ENCODE results near the gene SMURF2. TPM values are rescaled to one million over a fixed set of nuclear protein-coding genes. Genes with fewer than 3 reads are reported as not detected.
"Not testable (repeated sequence)": the region's sequence is repeated elsewhere in the genome, so short reads cannot be mapped to it uniquely, and the experiment has no call there.

Gene SMURF2
- total RNA-seq, 1 donor = 15.3 TPM

DNA sequence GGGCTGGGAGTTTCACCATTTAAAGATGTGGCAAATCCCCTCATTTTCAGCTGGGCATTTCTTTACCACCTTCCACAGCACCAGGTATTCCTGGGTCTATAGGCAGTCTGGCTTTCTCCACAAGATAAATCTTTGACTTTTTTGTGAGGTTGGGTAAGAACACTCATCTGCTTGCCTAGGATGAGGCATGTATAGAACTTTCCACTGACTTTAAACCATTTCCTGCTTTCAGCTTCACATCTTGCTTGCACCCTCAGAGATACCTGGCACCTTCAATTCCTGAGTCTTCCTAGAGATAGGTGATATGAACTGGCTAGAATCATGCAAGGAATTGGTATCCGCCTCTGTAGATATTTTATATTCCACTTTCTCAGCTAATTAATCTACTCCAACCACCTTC is 27.9 kb downstream of the SMURF2 start:
- DNase-seq (ENCODE audit: low read depth in 2 of 3, low spot score in 2 of 3) = no peak

DNA sequence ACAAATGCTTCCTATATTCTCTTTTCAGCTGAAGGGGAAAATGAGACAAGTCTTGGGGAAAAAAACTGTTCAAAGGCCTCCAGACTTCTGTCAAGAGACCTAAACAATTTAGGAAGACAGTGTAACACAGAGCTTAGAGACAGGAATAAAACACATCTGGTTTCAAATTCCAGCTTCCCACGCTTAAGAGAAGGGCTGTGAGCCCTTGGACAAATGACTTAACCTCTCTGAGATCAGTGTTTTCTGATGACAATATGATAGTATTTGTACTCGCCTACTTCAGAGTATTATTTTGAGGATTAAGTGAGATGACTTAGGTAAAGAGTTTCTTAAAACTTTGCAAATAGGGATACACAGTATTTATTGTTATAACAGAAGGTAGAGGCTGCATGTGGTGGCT is 29.5 kb downstream of the SMURF2 start:
- no peak for DNase-seq (ENCODE audit: low read depth in 2 of 3, low spot score in 2 of 3)

DNA sequence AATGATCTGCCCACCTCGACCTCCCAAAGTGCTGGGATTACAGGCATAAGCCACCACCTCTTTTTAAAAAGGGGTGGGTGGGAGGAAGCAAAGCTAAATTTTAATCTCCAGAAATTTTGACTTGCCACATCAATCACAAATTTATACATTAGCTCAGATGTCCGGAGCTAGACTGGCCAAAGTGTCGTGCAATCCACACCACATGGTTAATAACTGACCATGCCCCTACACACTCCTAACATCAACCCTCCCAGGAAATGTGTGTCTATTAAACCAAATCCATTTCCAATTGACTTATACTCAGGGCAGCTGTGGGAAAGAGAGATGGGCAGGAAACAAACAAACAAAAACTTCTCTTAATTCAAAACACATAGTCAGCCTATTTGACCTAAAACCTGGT is 29.9 kb downstream of the SMURF2 start:
- DNase-seq (ENCODE audit: low read depth in 2 of 3, low spot score in 2 of 3) = no peak

DNA sequence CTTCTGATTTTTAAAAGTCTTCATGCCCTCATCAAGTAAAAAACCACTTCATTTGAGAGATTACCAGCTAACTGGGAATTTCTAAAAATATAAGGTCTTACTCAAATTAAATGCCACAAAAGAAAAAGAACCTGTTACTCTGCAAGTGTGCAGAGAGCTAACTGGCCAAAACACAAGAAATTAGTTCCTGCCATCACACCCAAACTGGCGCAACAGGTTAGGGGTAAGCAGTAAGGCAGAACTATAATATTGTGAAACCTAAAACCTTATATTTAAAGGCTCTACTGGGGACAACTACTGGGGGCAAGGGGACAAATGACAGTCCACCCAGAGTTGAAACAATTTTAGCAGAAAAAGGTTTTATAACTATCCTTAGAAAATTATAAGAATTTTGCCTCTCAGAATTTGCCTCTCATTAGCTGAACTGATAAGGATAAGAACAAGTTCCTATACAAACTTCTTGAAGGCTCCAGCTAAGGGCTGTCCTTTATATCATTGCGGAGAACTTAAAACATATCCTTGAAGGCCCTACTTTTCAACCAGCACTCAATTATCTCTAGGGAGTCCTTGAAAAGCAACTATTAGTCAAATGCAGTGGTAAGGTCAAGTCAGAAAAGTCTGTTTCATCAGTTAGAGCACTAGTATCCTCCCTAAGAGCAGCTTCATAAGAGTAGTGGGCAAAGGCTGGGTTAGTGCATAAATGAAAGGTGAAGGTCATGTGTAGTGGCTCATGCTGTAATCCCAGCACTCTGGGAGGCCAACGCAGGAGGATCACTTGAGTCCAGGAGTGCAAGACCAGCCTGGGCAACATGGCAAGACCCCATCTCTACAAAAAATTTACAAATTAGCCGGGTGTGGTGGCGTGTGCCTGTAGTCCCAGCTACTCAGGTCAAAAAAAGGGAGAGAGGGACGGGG is 31.5 kb downstream of the SMURF2 start:
- DNase-seq (ENCODE audit: low read depth in 2 of 3, low spot score in 2 of 3) = no peak

DNA sequence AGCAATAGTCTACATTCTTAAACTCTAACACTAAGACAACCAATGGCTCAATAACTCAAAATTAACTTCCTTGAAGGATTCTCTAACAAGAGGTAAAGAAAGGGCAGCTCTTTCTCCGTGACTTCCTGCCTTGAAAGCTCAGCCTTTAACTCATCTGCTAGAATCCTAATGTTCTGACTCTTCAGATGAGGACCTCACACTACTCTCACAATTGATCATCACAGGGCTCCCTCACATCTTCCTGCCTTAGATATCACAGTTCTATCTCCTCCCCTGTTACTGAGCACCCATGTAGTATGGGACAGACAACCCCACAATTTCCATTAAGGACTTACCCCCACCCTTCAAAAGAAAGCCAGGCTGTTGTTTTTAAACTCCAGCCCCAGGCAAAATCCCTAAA is 33.5 kb downstream of the SMURF2 start:
- no peak for DNase-seq (ENCODE audit: low read depth in 2 of 3, low spot score in 2 of 3)

DNA sequence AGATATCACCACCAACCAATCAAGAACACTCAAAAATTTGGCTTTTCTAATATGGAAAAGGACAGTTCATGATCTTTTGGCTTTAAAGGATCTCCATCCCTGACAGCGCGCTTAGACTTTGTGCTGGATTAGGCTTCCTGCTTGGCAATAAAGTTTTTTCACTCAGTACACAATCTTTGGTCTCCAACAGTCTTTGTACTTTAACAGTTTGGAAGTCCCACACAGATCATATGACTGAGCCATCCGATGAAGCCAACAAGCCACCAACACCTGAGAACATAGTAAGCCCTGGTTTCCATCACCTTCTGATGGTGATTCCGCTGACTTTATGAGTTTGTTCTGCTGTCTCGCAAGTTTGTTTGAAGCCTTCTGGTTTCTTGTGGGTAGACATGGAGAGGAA is 34.3 kb downstream of the SMURF2 start:
- DNase-seq (ENCODE audit: low read depth in 2 of 3, low spot score in 2 of 3) = no peak

DNA sequence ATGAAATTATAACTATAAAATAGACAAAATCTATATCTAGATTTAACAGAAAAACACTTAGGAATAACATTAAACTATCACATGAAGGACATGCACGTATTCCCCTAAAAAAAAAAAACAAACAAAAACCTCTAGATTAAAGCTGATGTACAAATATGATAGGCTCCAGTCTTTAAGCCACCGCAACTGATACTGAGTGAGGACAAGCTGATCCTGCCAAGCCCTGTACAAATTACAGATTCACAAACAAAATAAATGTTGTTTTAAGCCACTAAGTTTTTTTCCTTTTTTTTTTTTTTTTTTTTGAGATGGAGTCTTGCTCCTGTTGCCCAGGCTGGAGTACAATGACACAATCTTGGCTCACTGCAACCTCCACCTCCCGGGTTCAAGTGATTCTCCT is 35.3 kb downstream of the SMURF2 start:
- DNase-seq (ENCODE audit: low read depth in 2 of 3, low spot score in 2 of 3) = no peak

DNA sequence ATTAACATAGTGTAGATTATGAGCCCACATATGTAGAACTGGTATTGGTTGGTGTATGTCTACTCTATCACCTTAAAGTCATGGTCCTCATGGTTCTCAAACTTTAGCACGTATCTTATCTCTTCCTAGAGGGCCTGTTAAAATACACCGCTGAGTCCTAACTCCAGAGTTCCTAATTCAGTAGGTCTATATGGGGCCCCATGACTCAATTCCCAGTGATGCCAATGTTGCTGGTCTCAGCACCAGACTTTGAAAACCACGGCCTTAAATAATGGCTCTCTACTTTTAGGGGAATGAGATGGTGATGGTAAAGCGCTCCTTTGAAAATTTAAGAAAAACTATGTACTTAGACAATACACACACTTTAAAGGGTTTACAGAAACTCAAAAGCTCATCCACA is 36.6 kb downstream of the SMURF2 start:
- no peak for DNase-seq (ENCODE audit: low read depth in 2 of 3, low spot score in 2 of 3)

DNA sequence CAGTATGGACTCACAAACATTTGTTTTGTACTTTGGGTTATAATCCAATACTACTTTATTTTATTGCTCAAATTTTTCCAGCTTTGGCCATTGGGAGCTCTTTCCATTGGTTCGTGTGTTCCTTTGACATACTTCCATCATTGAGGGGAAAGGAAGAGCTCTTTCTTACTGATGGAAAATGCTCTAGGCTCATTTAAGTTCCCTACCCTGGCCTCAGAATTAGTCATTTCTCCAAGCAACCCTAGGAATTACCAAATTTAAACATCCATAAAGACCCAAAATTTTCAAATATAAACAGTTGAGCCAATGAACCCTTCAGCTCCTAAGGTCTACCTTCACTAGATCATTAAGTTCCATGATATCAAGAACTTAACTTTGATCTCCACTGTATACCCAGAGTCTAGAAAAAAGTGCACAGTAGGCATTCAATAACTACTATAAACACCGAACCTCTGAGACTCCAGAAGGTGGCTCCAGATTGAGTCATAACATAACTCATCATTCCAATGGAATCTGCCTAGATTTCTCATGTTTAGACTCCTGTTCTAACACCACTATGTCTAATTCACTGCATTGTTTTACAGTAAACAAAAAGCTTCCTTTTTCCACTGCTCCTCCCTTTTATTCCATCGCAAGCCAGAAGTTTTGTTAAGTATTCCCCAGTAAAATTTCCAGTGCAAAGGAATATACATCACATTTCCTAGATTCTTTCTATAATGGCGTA is 39.0 kb downstream of the SMURF2 start:
- no peak for DNase-seq (ENCODE audit: low read depth in 2 of 3, low spot score in 2 of 3)

DNA sequence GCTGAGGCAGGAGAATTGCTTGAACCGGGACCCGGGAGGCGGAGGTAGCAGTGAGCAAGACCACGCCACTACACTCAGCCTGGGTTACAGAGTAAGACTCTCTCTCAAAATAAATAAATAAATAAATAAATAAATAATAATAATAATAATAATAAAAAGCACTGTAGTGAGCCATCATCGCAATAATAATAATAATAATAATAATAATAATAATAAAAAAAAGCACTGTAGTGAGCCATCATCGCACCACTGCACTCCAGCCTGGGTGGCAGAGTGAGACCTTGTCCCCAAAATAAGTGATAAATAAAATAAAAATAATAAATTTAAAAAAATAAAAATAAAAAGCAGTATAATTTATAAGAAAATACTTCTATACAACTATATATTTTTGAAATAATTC is 40.3 kb downstream of the SMURF2 start:
- DNase-seq (ENCODE audit: low read depth in 2 of 3, low spot score in 2 of 3) = no peak

DNA sequence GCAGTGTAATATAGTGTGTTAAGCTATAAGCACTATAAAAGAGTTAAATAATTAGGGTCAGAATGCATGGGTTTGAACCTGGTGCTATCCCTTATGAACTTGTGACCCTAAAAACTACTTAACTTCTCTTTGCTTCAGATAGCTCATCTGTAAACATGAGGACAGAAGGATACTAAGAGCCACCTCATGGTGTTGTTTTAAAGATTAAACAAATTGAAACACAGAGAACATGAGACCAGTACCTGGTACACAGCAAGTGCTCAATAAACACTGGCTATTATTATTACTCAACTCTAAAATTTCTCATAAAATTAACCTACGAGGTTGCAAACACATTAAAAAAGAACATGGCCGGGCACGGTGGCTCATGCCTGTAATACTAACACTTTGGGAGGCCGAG is 43.3 kb downstream of the SMURF2 start:
- DNase-seq (ENCODE audit: low read depth in 2 of 3, low spot score in 2 of 3) = no peak

DNA sequence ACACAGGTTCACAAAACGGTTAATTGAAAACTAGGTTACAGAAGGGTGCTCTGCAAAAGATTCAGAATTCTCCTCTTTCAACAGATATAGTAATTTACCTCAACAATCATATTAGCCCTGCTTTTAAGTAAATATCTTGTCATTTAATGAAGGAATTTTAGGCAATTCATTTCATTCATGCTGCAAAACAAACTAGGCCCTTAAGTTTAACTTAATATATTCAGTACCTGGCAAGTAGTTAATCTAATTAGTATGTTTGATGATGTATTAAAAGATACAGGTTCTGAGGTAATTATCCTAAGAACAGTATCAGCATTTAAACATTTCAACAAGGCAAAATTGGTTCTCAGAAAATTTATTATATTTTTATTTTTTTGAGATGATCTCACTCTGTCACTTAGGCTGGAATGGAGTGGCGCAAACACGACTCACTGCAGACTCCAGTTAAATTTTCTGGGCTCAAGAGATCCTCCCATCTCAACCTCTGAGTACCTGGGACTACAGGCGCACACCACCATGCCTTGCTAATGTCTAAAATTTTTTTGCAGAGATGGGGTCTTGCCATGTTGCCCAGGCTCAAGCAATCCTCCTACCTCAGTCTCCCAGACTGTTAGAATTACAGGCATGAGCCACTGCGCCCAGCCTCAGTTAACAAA is 44.9 kb downstream of the SMURF2 start:
- no peak for DNase-seq (ENCODE audit: low read depth in 2 of 3, low spot score in 2 of 3)

DNA sequence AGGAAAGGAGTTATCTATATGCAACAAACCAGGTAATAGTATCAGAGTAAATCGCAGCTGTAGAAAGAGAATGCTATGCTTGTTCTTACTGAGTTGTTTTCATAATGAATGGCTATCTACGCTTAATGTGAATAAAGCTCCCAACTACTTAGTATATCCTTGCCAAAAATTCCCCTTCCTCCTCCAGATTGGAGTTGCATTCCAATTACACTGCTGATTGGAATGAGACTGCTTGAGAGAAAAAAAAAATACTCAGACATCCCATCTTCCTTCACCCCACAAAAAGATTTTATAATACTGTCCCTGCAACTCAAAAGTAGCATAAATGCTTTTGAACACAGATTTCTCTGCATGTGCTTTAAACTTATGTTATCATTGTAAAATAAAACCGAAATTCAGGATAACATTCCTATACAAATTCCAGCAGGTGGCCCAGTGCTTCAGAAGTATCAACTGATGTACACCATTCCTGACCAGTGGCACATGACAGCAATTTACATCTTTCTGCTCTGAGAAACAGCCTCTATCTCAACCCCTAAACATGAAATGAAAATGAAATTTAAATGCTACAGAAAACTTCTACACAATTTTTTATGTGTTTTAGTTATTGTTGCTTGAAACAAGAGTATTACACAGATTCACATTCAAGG is 47.0 kb downstream of the SMURF2 start:
- DNase-seq (ENCODE audit: low read depth in 2 of 3, low spot score in 2 of 3) = no peak

DNA sequence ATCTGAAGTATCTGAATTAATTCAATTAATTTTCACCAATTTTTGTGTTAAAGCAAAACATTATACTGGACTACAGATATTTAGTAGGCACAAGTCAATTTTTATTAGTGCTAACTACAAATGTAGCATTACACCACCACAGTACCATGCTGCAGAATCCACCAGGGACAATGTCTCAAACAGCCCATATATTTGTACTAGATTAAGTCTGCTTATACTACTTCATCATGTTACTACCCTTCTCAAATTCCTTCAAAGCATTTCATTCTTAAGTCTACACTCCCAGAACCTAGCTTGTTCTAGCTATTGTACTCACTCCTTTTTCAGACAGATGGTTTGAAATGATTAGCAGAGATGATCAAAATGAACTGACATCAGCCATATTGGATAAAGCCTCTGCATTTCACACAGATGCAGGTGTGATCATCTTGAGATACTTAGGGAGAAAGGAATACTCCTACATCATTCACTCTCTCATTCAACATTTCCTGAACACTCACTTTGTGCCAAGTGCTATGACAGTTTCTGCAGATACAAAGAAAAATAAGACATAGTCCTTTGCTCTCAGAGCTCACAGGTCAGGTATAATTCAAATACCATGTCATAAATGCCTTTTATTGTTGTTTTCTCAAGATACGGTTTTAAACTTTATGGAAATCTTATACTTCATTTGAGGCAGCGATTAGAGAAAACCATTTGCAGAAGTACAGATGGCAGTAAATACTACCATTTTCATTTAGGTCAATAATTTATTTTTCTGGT is 47.7 kb downstream of the SMURF2 start:
- DNase-seq (ENCODE audit: low read depth in 2 of 3, low spot score in 2 of 3) = no peak

DNA sequence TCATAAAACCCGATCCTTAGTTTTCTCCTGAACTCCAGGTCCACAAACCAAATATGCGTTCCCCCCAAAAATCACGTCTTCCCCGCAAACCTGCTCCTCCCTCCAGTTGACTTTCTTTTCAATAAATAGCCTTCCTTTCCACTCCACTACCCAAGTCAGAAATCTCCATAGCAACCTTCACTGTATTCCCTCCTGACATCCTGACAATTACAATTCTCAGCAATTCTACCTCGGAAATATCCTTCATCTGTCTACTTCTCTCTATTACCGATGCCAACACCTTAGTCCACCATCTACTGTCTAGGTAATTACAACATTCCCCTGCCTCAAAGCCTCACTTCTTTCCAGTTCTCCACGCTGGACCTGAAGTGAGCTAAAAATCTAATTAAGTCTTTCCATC is 50.7 kb downstream of the SMURF2 start:
- DNase-seq (ENCODE audit: low read depth in 2 of 3, low spot score in 2 of 3) = no peak

DNA sequence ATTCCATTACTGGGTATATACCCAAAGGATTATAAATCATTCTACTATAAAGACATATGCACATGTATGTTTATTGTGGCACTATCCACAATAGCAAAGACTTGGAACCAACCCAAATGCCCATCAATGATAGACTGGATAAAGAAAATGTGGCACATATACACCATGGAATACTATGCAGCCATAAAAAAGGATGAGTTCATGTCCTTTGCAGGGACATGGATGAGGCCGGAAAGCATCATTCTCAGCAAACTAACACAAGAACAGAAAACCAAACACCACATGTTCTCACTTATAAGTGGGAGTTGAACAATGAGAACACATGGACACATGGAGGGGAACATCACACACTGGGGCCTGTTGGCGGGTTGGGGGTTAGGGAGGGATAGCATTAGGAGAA is 51.9 kb downstream of the SMURF2 start:
- not testable (repeated sequence) for DNase-seq (ENCODE audit: low read depth in 2 of 3, low spot score in 2 of 3)

DNA sequence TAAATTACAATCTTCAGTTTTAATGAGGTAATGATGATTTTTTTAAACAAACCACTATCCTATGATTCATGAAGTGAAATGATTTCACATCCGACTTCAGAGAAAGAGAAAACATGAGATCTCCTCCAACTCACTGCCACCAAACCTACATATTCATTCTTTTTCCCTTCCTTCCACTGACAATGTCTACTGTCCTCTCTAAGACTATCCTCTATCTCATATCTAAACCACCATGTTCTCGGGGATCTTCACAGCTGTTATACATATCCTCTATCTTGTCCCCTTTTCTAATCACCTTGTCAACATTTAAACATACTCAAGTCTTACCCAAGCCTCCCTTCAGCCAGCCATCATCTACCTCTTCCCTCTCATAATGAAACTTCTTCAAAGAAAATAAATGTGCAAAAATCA is 53.5 kb downstream of the SMURF2 start:
- no peak for DNase-seq (ENCODE audit: low read depth in 2 of 3, low spot score in 2 of 3)

DNA sequence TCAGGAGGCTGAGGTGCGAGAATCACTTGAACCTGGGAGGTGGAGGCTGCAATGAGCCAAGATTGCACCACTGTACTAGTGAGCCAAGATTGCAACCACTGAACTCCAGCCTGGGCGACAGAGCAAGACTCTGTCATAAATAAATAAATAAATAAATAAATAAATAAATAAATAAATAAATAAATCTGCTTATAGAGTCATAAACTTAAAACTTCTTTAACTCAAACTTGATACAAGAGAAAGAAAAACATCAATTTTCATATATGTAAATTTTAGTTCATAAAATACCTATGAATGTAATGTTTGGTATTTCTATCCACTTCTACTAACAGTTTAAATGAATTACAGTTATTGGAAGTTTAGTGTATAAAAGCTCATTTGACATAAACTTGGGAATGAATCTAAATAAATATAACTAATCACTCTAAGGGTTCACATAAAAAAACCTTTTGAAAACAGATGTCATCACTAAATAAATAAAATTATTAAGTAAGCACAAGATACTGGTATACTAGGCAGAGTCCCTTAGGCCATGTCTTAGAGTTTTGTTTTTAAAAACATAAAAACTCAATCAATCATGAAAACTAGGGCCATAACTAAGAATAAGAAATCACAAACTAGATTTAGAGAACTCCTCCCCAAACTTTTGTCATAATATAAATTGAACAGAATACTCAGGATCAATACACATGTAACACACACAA is 54.1 kb downstream of the SMURF2 start:
- no peak for DNase-seq (ENCODE audit: low read depth in 2 of 3, low spot score in 2 of 3)

DNA sequence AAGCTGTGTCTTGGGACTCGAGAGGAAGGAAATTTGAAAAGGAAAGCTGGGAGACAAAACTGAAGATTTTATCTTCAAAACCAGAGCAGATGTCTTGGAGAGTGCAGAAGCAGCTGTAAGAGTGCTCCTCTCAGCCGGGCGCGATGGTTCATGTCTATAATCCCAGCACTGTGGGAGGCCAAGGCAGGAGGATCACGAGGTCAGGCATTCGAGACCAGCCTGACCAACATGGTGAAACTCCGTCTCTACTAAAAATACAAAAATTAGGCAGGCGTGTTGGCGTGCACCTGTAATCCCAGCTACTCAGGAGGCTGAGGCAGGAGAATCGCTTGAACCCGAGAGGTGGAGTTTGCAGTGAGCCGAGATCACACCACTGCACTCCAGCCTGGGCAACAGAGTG is 57.6 kb downstream of the SMURF2 start:
- not testable (repeated sequence) for DNase-seq (ENCODE audit: low read depth in 2 of 3, low spot score in 2 of 3)

DNA sequence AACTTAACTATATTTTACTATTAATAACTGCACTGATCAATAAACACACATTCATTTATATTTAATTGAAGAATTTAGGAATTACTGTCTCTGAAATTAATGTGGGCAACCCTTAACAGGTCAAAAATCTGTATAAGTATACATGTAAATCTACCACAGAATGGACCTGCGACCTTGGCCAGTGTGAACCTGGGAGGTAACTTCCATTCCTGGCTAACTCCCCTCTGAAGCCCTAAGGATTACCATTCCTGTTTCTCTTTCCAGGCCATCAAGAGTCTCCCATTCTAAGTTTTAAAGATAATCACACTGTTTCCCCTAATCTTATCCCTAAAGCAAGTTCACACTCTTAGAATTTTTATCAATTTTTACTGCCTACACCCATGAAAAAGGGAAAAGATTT is 58.1 kb downstream of the SMURF2 start:
- no peak for DNase-seq (ENCODE audit: low read depth in 2 of 3, low spot score in 2 of 3)

All from hematopoietic multipotent progenitor cell (in vitro differentiated cells).